ENCODE results near the gene SEC14L6.
"Not testable (repeated sequence)": the region's sequence is repeated elsewhere in the genome, so short reads cannot be mapped to it uniquely, and the experiment has no call there.

The SEC14L6 gene

DNA sequence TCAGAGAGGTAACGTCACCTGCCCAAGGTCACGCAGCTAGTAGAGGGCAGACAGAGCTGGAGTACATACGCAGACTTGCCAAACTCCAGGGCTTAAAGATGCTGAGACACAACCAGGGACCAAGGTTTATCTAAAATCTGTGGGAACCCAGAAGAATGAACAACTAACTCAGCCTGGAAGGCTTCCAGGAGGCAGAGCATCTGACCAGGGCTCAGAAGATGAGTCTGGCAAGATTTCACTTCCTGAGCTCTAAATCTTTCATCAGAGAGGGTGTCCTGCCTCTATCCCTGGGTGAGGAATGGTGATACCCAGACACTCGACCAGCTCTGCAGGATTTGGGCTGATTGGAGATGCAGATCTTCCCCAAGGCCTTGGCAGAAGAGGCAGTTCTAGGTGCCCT, 18.8 kb upstream of the SEC14L6 start:
- no peak for DNase-seq

DNA sequence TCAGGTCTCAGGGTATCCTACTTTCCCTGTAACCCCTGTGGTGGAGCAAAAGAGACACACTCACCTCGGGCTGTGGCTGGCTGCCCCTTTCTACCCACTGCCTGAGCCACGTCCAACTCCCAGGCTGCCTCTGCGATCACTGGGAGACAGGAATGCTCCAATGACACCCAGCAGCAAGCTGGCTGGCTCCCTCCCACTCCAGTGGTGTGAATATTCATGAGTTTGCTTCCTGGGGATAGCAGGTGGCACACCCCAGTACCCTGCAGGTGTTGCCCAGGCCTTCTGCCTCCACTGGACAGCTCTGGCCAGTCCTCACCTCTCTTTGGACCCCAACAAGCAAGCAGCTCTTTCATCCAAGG, 18.2 kb upstream of the SEC14L6 start:
- no peak for DNase-seq

GRCh38 chr22:30564045-30564760, 17.7 kb upstream of the SEC14L6 start:
- no peak for DNase-seq

GRCh38 chr22:30562366-30562765, 15.8 kb upstream of the SEC14L6 start:
- no peak for DNase-seq

- DNase-seq = no peak
Measured at GRCh38 chr22:30561402-30562189, 15.1 kb upstream of the SEC14L6 start.

- DNase-seq = peak; percentile 7
Measured at GRCh38 chr22:30560643-30561202, 14.2 kb upstream of the SEC14L6 start.

DNA sequence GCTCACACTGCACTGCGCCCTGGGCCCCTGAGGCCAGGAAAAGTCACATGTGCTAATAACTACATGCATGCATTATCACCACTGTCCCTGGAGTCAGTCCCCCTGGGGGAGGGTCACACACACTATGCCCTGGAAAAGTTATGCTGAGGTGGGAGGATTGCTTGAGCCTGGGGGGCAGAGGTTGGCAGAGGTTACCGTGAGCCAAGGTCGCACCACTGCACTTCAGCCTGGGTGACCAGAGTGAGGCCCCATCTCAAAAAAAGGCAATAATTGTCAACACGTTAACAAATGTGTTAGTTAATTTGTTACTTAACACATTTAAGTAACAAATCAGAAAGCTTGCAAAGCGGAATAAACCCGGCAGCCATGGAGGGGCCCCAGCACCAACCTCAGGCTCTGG, 13.3 kb upstream of the SEC14L6 start:
- no peak for DNase-seq

DNA sequence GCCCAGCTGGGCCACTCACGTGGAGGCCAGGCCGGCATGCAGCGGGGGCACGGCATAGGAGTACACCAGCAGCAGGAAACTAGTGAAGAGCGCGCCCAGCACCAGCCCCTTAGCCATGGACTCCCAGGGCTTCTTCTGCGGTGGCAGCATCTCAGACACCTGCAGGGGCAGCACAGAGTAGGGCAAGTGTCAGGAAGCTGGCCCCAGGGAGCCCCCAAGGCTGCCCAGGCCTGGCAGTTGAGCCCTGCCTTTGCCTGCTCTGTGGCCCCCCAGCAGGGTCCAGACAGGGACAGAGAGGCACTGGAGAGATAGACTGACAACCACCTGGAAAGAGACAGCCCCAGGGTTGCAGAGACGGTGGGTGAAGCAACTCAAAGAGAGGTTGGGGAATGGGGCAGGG, 10.7 kb upstream of the SEC14L6 start:
- DNase-seq = no peak

DNA sequence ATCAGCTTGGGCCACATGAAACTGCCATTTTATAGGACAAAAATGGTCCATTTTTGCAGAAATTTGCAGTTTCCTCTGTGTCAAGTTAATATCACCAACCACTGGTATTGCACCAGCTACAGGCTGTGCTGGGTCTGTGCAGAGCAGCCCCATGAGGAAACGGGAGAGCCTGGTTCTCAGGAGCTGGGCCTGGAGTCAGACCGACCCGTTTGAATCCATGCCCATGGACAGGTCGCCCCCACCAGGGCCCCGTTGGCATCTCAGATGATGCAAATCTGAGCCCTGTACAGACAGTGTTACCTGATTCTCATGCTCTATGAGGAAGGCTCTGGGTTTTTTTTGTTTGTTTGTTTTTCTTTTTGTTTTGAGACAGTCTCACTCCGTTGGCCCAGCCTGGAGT, 9.8 kb upstream of the SEC14L6 start:
- no peak for DNase-seq

- DNase-seq = no peak
Measured at GRCh38 chr22:30555282-30556210, 9.0 kb upstream of the SEC14L6 start.

- no peak for DNase-seq
Measured at GRCh38 chr22:30553971-30554370, 7.4 kb upstream of the SEC14L6 start.

DNA sequence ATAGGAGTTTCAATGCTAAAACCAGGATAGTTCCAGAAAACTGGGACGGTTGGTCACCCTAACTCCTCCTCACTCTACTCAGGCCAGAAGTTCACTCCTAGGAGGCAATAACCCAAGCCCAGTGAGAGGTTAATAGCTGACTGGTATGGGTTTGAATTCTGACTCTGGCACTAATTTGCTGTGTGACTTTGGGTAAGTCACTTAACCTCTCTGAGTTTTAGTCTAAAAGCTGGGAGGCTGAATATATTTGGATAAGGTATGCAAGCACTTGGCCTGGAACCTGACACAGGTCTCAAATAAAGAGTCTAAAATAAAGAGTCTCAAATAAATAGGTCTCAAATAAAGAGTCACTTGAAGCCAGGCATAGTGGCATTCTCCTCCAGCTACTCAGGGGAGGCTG, 6.2 kb upstream of the SEC14L6 start:
- DNase-seq = no peak

- DNase-seq = not testable (repeated sequence)
Measured at GRCh38 chr22:30551813-30552212, 5.3 kb upstream of the SEC14L6 start.

- DNase-seq = no peak
Measured at GRCh38 chr22:30547188-30547587, 647 bp upstream of the SEC14L6 start.

- DNase-seq = no peak
Measured at GRCh38 chr22:30542811-30543188, 3.7 kb downstream of the SEC14L6 start.

DNA sequence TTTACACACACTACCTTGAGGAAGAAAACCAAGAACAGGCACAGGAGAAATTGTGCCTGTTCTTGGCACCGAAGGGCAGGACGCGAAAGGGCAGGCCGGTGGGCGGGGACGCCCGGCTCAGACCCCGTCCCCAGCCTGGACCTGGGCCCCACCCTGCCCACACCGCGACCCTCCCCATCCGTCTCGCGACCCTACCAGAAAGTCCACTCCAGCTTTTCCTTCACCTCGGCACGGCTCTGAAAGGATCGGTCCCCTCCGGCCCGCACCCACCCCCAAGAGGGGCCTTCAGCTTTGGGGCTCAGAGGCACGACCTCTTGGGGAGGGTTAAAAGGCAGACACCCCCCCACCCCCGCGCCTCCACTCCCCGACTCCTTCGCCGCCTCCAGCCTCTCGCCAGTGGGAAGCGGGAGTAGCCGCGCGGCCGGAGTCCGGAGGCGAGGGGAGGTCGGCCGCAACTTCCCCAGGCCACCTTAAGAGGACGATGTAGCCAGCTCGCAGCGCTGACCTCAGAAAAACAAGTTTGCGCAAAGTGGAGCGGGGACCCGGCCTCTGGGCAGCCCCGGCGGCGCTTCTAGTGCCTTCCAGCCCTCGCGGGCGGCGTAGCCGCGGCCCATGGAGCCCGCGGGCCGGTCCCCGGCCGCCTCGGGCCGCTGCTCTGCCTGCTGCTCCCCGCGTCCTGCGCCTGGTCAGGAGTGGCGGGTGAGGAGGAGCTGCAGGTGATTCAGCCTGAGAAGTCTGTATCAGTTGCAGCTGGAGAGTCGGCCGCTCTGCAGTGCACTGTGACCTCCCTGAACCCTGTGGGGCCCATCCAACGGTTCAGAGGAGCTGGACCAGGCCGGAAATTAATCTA, 4.4 kb downstream of the SEC14L6 start:
- no peak for DNase-seq

DNA sequence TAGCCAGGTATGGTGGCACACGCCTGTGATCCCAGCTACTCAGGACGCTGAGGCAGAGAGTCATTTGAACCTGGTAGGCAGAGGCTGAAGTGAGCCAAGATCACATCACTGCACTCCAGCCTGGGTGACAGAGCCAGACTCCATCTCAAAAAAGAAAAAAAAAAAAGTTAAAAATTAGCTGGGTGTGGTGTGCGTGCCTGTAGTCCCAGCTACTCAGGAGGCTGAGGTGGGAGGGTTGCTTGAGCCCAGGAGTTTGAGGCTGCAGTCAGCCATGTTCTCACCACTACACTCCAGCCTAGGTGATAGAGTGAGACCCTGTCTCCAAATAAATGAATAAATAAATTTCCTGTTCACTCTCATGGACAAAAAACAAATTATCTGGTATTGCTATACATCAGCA, 5.0 kb downstream of the SEC14L6 start:
- DNase-seq = not testable (repeated sequence)

DNA sequence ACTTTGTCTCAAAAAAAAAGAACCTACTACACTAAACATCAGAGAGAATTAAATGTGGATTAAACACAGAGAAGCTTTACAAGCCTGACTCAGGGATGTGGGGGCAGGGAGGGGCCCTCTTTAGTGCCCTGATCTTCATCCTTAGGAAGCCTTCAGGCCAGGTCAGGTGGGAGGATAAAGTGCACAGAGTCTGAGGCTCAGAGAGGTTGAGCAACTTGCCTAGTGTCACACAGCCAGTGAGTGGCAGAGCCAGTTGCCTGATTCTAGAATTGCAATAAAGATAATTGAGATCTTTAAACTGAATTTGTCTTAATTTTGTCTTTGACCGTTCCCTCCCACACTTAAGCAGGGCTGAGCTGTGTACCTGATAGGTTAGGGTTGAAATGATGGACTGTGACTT, 7.2 kb downstream of the SEC14L6 start:
- no peak for DNase-seq

- DNase-seq = no peak
Measured at GRCh38 chr22:30538280-30538679, 8.3 kb downstream of the SEC14L6 start.

DNA sequence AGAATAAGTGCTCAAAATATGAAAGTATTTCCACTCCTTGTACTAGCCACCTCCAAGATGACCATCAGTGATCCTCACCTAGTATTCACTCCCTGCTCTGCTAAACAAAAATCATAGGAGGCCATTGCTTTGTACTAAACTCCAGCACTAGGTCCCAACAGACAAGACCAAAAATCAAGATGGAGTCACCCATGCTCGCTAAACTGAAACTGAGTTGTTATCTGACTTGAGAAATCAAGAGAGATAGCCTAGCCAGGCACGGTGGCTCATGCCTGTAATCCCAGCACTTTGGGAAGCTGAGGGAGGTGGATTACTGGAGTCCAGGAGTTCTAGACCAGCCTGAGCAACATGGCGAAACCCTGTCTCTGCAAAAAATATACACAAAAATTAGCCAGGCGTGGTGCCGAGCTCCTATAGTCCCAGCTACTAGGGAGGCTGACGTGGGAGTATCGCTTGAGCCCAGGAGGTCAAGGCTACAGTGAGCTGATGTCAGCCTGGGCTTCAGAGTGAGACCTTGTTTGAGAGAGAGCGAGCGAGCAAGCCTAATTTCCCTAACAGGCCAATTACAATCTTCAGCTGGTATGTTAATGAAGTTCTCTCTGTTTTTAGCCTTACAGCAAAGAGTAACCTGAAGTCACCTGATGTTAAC, 9.3 kb downstream of the SEC14L6 start:
- DNase-seq = no peak

GRCh38 chr22:30535182-30535581, 11.4 kb downstream of the SEC14L6 start:
- no peak for DNase-seq

Data from activated naive CD4-positive, alpha-beta T cell treated with Interleukin-2 at 50 U/mL for 16 hours (primary cell).